ENCODE data around the gene PABPN1L. TPM values are rescaled to one million over a fixed set of nuclear protein-coding genes. Genes with fewer than 3 reads are reported as not detected.

PABPN1L gene
- total RNA-seq, 2 experiments from 2014 or later = not detected

- H3K9me3 Mint-ChIP-seq (ENCODE audit: insufficient read depth) = no peaks in the 10 kb centered on the region
- H3K4me1 Mint-ChIP-seq (ENCODE audit: low read depth) = no peaks in the 10 kb centered on the region
- DNase-seq = no peak
- ChIA-PET CTCF (no interaction called here), POLR2A (interaction anchor here (0.6 kb wide), 1 partner anchor 375 kb away, joined by 3 read pairs; no protein-coding TSS in a partner anchor)
- H3K27me3 Mint-ChIP-seq (ENCODE audit: low read depth) = no peaks in the 10 kb centered on the region
- no peak for ATAC-seq
- no peak overlapping the region for H3K4me3 Mint-ChIP-seq
- H3K36me3 Mint-ChIP-seq (ENCODE audit: low read depth) = no peaks in the 10 kb centered on the region
- H3K27ac Mint-ChIP-seq = no peak overlapping the region
Observed at GRCh38 chr16:88836791-88837190, 29.7 kb downstream of the PABPN1L start.

DNA sequence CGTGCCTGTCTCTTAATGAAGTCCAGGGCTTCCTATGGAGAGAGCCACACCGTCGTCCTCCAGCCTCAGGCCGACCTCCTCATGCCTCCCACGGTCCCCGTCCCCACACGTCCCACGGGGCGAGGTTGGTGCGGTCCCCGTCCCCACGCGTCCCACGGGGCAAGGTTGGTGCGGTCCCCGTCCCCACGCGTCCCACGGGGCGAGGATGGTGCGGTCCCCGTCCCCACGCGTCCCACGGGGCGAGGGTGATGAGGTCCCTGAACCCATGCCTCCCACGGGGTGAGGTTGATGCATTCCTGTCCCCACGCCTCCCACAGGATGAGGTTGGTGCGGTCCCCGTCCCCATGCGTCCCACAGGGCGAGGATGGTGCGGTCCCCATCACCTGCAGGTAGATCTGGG lies 30.6 kb downstream of the PABPN1L start:
- Mint-ChIP-seq H3K9me3 (ENCODE audit: insufficient read depth) (no peaks in the 10 kb centered on the region), H3K4me3 (no peak overlapping the region), H3K27ac (no peak overlapping the region), H3K36me3 (ENCODE audit: low read depth) (no peaks in the 10 kb centered on the region), H3K4me1 (ENCODE audit: low read depth) (no peaks in the 10 kb centered on the region), H3K27me3 (ENCODE audit: low read depth) (no peaks in the 10 kb centered on the region)
- DNase-seq = no peak
- POLR2A ChIA-PET = no interaction called here
- CTCF ChIA-PET = no interaction called here
- no peak for ATAC-seq

DNA sequence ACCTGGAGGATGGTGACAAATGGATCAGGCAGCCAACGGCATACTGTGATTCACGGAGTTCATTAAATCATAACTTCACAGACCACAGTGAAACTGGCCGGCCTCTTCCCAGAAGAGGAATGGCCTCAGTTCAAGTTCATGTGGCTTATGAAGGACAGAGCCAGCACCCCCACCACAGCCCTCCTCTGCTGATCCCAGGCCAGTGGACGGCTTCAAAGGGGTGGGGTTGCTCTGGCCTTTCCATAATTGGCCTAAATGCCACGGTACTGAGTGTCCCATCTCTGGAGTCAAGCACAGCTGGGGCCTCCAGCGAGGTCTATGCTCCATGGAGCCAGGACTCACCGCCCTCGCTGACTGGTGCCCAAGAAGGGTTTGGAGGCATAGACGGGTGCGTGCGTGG lies 31.1 kb downstream of the PABPN1L start:
- POLR2A ChIA-PET = no interaction called here
- Mint-ChIP-seq H3K9me3 (ENCODE audit: insufficient read depth) (no peaks in the 10 kb centered on the region), H3K4me3 (no peak overlapping the region), H3K4me1 (ENCODE audit: low read depth) (no peaks in the 10 kb centered on the region), H3K36me3 (ENCODE audit: low read depth) (no peaks in the 10 kb centered on the region), H3K27ac (no peak overlapping the region), H3K27me3 (ENCODE audit: low read depth) (no peaks in the 10 kb centered on the region)
- CTCF ChIA-PET = no interaction called here
- DNase-seq = no peak
- ATAC-seq = no peak

GRCh38 chr16:88834670-88835069 lies 31.8 kb downstream of the PABPN1L start:
- ChIA-PET CTCF (no interaction called here), POLR2A (no interaction called here)
- DNase-seq (no peak), ATAC-seq (no peak)
- no peak overlapping the region for H3K27ac Mint-ChIP-seq
- no peaks in the 10 kb centered on the region for H3K4me1 Mint-ChIP-seq (ENCODE audit: low read depth)
- H3K9me3 Mint-ChIP-seq (ENCODE audit: insufficient read depth) = no peaks in the 10 kb centered on the region
- H3K4me3 Mint-ChIP-seq = no peak overlapping the region
- no peaks in the 10 kb centered on the region for H3K36me3 Mint-ChIP-seq (ENCODE audit: low read depth)
- no peaks in the 10 kb centered on the region for H3K27me3 Mint-ChIP-seq (ENCODE audit: low read depth)

GRCh38 chr16:88833086-88833485 lies 33.4 kb downstream of the PABPN1L start:
- H3K27me3 Mint-ChIP-seq (ENCODE audit: low read depth) = no peaks in the 10 kb centered on the region
- H3K4me1 Mint-ChIP-seq (ENCODE audit: low read depth) = no peaks in the 10 kb centered on the region
- H3K9me3 Mint-ChIP-seq (ENCODE audit: insufficient read depth) = no peaks in the 10 kb centered on the region
- DNase-seq = no peak
- POLR2A ChIA-PET = no interaction called here
- no peak overlapping the region for H3K27ac Mint-ChIP-seq
- CTCF ChIA-PET = no interaction called here
- H3K4me3 Mint-ChIP-seq = no peak overlapping the region
- H3K36me3 Mint-ChIP-seq (ENCODE audit: low read depth) = no peaks in the 10 kb centered on the region
- no peak for ATAC-seq

DNA sequence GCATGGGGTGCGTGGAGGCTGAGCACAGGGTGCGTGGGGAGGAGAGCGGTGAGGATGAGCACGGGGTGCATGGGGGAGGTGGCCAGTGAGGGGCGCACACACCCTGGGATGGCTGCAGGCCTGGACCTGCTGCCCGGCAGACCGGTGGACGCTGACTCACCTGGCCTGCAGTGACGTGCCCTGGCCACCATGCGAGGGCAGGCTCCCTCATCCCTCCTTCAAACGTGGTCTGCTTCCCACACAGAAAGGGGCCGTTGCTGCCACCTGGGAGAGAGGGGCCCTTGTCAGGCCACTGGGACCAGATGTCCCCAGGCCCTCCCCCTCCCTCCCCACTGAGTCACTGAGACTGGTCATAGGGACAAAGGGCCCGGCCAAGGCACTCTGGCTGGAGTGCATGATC lies 34.6 kb downstream of the PABPN1L start:
- Mint-ChIP-seq H3K4me1 (ENCODE audit: low read depth) (no peaks in the 10 kb centered on the region), H3K27me3 (ENCODE audit: low read depth) (no peaks in the 10 kb centered on the region), H3K4me3 (no peak overlapping the region), H3K27ac (no peak overlapping the region), H3K9me3 (ENCODE audit: insufficient read depth) (no peaks in the 10 kb centered on the region), H3K36me3 (ENCODE audit: low read depth) (no peaks in the 10 kb centered on the region)
- ChIA-PET CTCF (no interaction called here), POLR2A (no interaction called here)
- ATAC-seq (no peak), DNase-seq (no peak)

- Mint-ChIP-seq H3K36me3 (ENCODE audit: low read depth) (no peaks in the 10 kb centered on the region), H3K9me3 (ENCODE audit: insufficient read depth) (no peaks in the 10 kb centered on the region), H3K27me3 (ENCODE audit: low read depth) (no peaks in the 10 kb centered on the region), H3K4me3 (no peak overlapping the region), H3K27ac (no peak overlapping the region), H3K4me1 (ENCODE audit: low read depth) (no peaks in the 10 kb centered on the region)
- no peak for ATAC-seq
- ChIA-PET CTCF (no interaction called here), POLR2A (interaction anchor here (0.9 kb wide), 1 partner anchor 19 kb away, joined by 3 read pairs; the partner anchor contains the start of gene APRT)
- no peak for DNase-seq
Observed at GRCh38 chr16:88830783-88831182, 35.7 kb downstream of the PABPN1L start.

GRCh38 chr16:88830258-88830657 lies 36.2 kb downstream of the PABPN1L start:
- H3K4me1 Mint-ChIP-seq (ENCODE audit: low read depth) = no peaks in the 10 kb centered on the region
- no peaks in the 10 kb centered on the region for H3K36me3 Mint-ChIP-seq (ENCODE audit: low read depth)
- no peak for ATAC-seq
- ChIA-PET POLR2A (interaction anchor here (0.9 kb wide), 1 partner anchor 18 kb away, joined by 3 read pairs; the partner anchor contains the start of gene APRT), CTCF (interaction anchor here (1.5 kb wide), 1 partner anchor 28 kb away, joined by 4 read pairs; no protein-coding TSS in a partner anchor)
- no peaks in the 10 kb centered on the region for H3K27me3 Mint-ChIP-seq (ENCODE audit: low read depth)
- no peak overlapping the region for H3K27ac Mint-ChIP-seq
- no peak overlapping the region for H3K4me3 Mint-ChIP-seq
- no peaks in the 10 kb centered on the region for H3K9me3 Mint-ChIP-seq (ENCODE audit: insufficient read depth)
- DNase-seq = no peak

GRCh38 chr16:88828711-88829110 lies 37.7 kb downstream of the PABPN1L start:
- DNase-seq (no peak), ATAC-seq (no peak)
- ChIA-PET CTCF (no interaction called here), POLR2A (no interaction called here)
- H3K9me3 Mint-ChIP-seq (ENCODE audit: insufficient read depth) = no peaks in the 10 kb centered on the region
- H3K27ac Mint-ChIP-seq = no peak overlapping the region
- no peaks in the 10 kb centered on the region for H3K27me3 Mint-ChIP-seq (ENCODE audit: low read depth)
- H3K4me3 Mint-ChIP-seq = no peak overlapping the region
- no peaks in the 10 kb centered on the region for H3K36me3 Mint-ChIP-seq (ENCODE audit: low read depth)
- H3K4me1 Mint-ChIP-seq (ENCODE audit: low read depth) = no peaks in the 10 kb centered on the region

- Mint-ChIP-seq H3K27ac (no peak overlapping the region), H3K9me3 (ENCODE audit: insufficient read depth) (no peaks in the 10 kb centered on the region), H3K36me3 (ENCODE audit: low read depth) (no peaks in the 10 kb centered on the region), H3K4me3 (no peak overlapping the region), H3K4me1 (ENCODE audit: low read depth) (no peaks in the 10 kb centered on the region), H3K27me3 (ENCODE audit: low read depth) (no peaks in the 10 kb centered on the region)
- POLR2A ChIA-PET = no interaction called here
- CTCF ChIA-PET = no interaction called here
- ATAC-seq (no peak), DNase-seq (no peak)
Observed at GRCh38 chr16:88827727-88828126, 38.7 kb downstream of the PABPN1L start.

- H3K36me3 Mint-ChIP-seq (ENCODE audit: low read depth) = no peaks in the 10 kb centered on the region
- POLR2A ChIA-PET = no interaction called here
Observed at GRCh38 chr16:88826070-88826840, 40.2 kb downstream of the PABPN1L start.

GRCh38 chr16:88825146-88825545 lies 41.3 kb downstream of the PABPN1L start:
- ChIA-PET POLR2A (no interaction called here), CTCF (no interaction called here)
- no peak overlapping the region for H3K27ac Mint-ChIP-seq
- H3K9me3 Mint-ChIP-seq (ENCODE audit: insufficient read depth) = no peaks in the 10 kb centered on the region
- no peak overlapping the region for H3K4me3 Mint-ChIP-seq
- ATAC-seq = no peak
- H3K36me3 Mint-ChIP-seq (ENCODE audit: low read depth) = no peaks in the 10 kb centered on the region
- DNase-seq = no peak
- H3K27me3 Mint-ChIP-seq (ENCODE audit: low read depth) = no peaks in the 10 kb centered on the region
- no peaks in the 10 kb centered on the region for H3K4me1 Mint-ChIP-seq (ENCODE audit: low read depth)

More at GRCh38 chr16:88826070-88826840, 40.2 kb downstream of the PABPN1L start:
- Mint-ChIP-seq H3K27me3 (ENCODE audit: low read depth) (no peaks in the 10 kb centered on the region), H3K9me3 (ENCODE audit: insufficient read depth) (no peaks in the 10 kb centered on the region), H3K4me3 (no peak overlapping the region), H3K27ac (no peak overlapping the region), H3K4me1 (ENCODE audit: low read depth) (no peaks in the 10 kb centered on the region)
- DNase-seq = no peak
- no peak for ATAC-seq
- CTCF ChIA-PET = no interaction called here

Measured in activated CD8-positive, alpha-beta T cell treated with anti-CD3 and anti-CD28 coated beads, Interleukin-2, amount 10 ng/mL, durations not matched to agents 7 days and 5 days (primary cell).